ENCODE measurements around the gene ZNF714. TPM values are rescaled to one million over a fixed set of nuclear protein-coding genes. Genes with fewer than 3 reads are reported as not detected.

The ZNF714 gene
- total RNA-seq, 1 donor from 2014 or later, result 56.3 TPM

Small RNAs within 50 kb of the gene (small RNA-seq; reads per million reads assigned to genes)
- gene RNA5SP469, result 0.08 reads per million

Other genes with a start within 250 kb of the ZNF714 start
- gene ZNF85, start 159.0 kb upstream of the ZNF714 start, total RNA-seq, result 26.9 TPM
- gene ZNF430, start 61.5 kb upstream of the ZNF714 start, total RNA-seq, result 28.9 TPM
- gene ZNF431, start 59.8 kb downstream of the ZNF714 start, total RNA-seq, result 25.7 TPM
- 66.0 TPM for gene ZNF708, start 247.2 kb downstream of the ZNF714 start, total RNA-seq